Measurements from ENCODE around the gene ZFP62.

DNA sequence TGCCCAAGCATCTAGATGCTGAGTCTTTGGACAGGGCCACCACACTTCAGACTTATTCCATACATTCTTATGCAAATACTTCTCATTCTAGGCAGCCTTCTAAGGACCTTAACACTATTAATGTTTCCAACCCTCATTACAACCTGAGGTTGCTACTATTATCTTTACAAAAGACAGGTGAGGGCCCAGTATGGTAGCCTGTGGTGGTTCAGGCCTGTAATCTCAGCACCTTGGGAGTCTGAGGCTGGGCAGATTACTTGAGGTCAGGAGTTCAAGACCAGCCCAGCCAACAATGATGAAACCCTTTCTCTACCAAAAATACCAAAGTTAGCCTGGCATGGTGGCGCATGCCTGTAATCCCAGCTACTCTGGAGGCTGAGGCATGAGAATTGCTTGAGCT lies 16.2 kb downstream of the ZFP62 start:
- TF ChIP-seq EZH2 (IDR thresholded peaks at IDR 0.05) (no peak), POLR2AphosphoS5 (IDR thresholded peaks at IDR 0.05; ENCODE audit: borderline replicate concordance, low read depth, low read length) (no peak)

Data from SK-N-MC (cell line).